ENCODE data around the gene FASN. TPM values are rescaled to one million over a fixed set of nuclear protein-coding genes. Genes with fewer than 3 reads are reported as not detected.
"Not testable (repeated sequence)": the region's sequence is repeated elsewhere in the genome, so short reads cannot be mapped to it uniquely, and the experiment has no call there.

FASN gene
- 379 TPM for polyA plus RNA-seq (2012; ENCODE audit: insufficient read depth, insufficient read length, low read depth)

- peak; percentile 97 for DNase-seq
- Histone ChIP-seq H3K36me3 (peaks cover 50% of the 10 kb centered on the region), H3K9me3 (peaks cover 4% of the 10 kb centered on the region; the same call in 1 of the 2 replicates), H3K27me3 (no peaks in the 10 kb centered on the region), H3K4me1 (peaks cover 21% of the 10 kb centered on the region), H3K4me3 (ENCODE audit: low read depth, low read length) (peak within 1 kb of the TSS; percentile 89)
- peak; percentile 29; the same call in 1 of the 2 replicates for TF ChIP-seq CTCF (IDR thresholded peaks at IDR 0.05; ENCODE audit: low read depth, low read length)
These were observed at the start of gene FASN for GRCh38 chr17:82098169-82098938. Gene FASN, minus strand, starts transcription at chr17:82098236. Its CDS starts 1,791 bp downstream, at chr17:82096445.

GRCh38 chr17:82146663-82147654 is 48.9 kb upstream of the FASN start:
- Histone ChIP-seq H3K9me3 (no peaks in the 10 kb centered on the region), H3K27me3 (no peaks in the 10 kb centered on the region), H3K4me3 (ENCODE audit: low read depth, low read length) (no peak overlapping the region), H3K36me3 (no peaks in the 10 kb centered on the region), H3K4me1 (no peaks in the 10 kb centered on the region)
- no peak for DNase-seq
- no peak for TF ChIP-seq CTCF (IDR thresholded peaks at IDR 0.05; ENCODE audit: low read depth, low read length)

GRCh38 chr17:82145550-82146155 is 47.6 kb upstream of the FASN start:
- no peak for DNase-seq
- no peak overlapping the region for H3K4me3 ChIP-seq (ENCODE audit: low read depth, low read length)
- no peaks in the 10 kb centered on the region for H3K9me3 ChIP-seq

GRCh38 chr17:82143333-82143732 is 45.3 kb upstream of the FASN start:
- Histone ChIP-seq H3K9me3 (no peaks in the 10 kb centered on the region), H3K36me3 (no peaks in the 10 kb centered on the region), H3K4me1 (no peaks in the 10 kb centered on the region), H3K4me3 (ENCODE audit: low read depth, low read length) (no peak overlapping the region), H3K27me3 (no peaks in the 10 kb centered on the region)
- no peak for DNase-seq
- TF ChIP-seq CTCF (IDR thresholded peaks at IDR 0.05; ENCODE audit: low read depth, low read length) = no peak

More at GRCh38 chr17:82145550-82146155, 47.6 kb upstream of the FASN start:
- H3K4me1 ChIP-seq = no peaks in the 10 kb centered on the region
- H3K27me3 ChIP-seq = no peaks in the 10 kb centered on the region
- no peaks in the 10 kb centered on the region for H3K36me3 ChIP-seq
- no peak for TF ChIP-seq CTCF (IDR thresholded peaks at IDR 0.05; ENCODE audit: low read depth, low read length)

GRCh38 chr17:82139961-82140360 is 41.9 kb upstream of the FASN start:
- H3K4me1 ChIP-seq; H3K4me3 ChIP-seq (ENCODE audit: low read depth, low read length); H3K36me3 ChIP-seq; DNase-seq; H3K27me3 ChIP-seq; H3K9me3 ChIP-seq: not testable (repeated sequence)

- no peaks in the 10 kb centered on the region for H3K27me3 ChIP-seq
- H3K9me3 ChIP-seq = no peaks in the 10 kb centered on the region
- H3K4me3 ChIP-seq (ENCODE audit: low read depth, low read length) = no peak overlapping the region
- no peaks in the 10 kb centered on the region; the same call in 1 of the 2 replicates for H3K4me1 ChIP-seq
- DNase-seq = no peak
- H3K36me3 ChIP-seq = no peaks in the 10 kb centered on the region; the same call in 1 of the 2 replicates
- TF ChIP-seq CTCF (IDR thresholded peaks at IDR 0.05; ENCODE audit: low read depth, low read length) = no peak
These were observed 40.5 kb upstream of the FASN start for GRCh38 chr17:82138511-82138992.
